ENCODE measurements around the gene FAAH.
"Not testable (repeated sequence)": the region's sequence is repeated elsewhere in the genome, so short reads cannot be mapped to it uniquely, and the experiment has no call there.

Gene FAAH

GRCh38 chr1:46394108-46394871 is at the start of gene FAAH:
Gene FAAH (plus strand): TSS chr1:46394317. CDS start chr1:46394349, 32 bp downstream.
- ATAC-seq (peak; percentile 43), DNase-seq (peak; percentile 60)

DNA sequence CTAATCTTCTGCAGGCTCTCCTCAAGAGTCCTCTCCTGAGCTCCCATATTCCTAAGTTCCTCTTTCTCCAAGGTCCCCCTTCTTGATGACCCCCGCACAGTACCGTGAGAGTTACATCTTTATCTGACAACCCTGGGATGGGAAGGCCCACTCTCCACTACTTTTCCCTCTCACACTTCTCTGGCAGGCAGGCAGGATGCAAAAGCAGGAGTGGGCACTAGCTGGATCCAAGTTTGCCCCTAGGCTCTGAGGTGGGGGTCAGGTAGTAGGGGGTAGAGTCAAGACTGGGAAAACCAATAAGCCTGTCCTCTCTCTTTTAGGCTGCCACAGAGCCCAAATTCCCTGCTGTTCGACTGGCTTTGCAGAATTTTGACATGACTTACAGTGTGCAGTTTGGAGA is 49.6 kb upstream of the FAAH start:
- DNase-seq (no peak), ATAC-seq (no peak)

- no peak for DNase-seq
- no peak for ATAC-seq
These were observed 48.8 kb upstream of the FAAH start for GRCh38 chr1:46345281-46345680.

- ATAC-seq, result no peak
- DNase-seq, result no peak
These were observed 41.8 kb upstream of the FAAH start for GRCh38 chr1:46352363-46352762.

- not testable (repeated sequence) for DNase-seq, ATAC-seq
These were observed 38.2 kb upstream of the FAAH start for GRCh38 chr1:46355920-46356319.

DNA sequence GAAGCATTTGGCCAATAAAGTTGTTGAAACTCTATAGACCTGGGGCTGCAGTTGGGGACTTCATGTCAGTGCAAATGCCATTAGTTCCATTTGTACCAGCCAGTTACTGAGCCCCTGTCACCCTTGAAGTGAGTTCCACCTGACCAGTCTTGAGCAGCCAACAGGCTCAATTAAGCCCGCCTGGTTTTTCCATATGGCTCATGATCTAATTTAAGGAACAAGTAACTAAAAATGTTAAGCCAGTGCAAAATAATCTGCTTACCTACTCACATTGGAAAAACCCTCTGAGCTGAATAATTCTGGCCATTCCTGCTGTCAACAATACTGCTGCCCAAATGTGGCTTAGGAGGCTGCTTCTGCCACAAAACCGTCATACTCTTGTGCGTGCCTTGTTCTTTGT is 32.0 kb upstream of the FAAH start:
- DNase-seq (no peak), ATAC-seq (no peak)

GRCh38 chr1:46363121-46363520 is 31.0 kb upstream of the FAAH start:
- no peak for DNase-seq
- ATAC-seq, result no peak

DNA sequence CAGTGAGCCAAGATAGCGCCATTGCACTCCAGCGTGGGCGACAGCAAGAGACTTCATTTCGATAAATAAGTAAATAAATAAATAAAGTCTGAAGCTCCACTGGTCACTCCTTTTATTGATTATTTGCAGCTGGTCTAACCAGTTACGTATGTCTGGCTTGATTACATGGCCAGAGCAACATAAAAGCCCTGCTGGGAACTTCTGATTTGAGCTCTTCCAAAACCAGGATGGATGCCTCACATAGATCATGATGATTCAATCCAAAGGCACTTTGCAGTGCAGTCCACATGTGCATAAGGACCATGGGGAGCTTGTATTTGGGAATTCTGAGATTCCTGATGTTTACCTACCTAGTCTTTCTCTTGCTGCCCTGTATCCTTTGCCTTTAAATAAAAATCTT is 29.5 kb upstream of the FAAH start:
- ATAC-seq, result no peak
- no peak for DNase-seq

- not testable (repeated sequence) for DNase-seq, ATAC-seq
These were observed 28.3 kb upstream of the FAAH start for GRCh38 chr1:46365796-46366195.

DNA sequence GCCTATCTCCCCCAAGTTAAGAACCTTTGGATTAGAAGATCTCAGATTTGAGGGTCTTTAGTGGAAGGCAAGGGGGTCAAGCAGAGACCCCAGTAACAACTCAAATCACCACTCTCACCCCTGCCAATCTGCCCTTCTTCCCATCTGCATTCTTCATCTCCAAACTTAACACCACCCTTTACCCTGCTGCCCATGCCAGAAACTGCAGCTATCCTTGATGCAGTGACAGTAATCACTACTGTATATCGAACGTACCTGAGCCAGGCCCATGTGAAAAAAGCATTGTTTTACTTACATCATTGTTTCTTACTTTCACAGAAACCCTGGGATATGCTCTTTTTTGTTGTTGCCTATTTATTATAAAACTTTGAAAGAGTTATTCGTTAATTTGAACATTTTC is 27.0 kb upstream of the FAAH start:
- ATAC-seq, result no peak
- no peak for DNase-seq

DNA sequence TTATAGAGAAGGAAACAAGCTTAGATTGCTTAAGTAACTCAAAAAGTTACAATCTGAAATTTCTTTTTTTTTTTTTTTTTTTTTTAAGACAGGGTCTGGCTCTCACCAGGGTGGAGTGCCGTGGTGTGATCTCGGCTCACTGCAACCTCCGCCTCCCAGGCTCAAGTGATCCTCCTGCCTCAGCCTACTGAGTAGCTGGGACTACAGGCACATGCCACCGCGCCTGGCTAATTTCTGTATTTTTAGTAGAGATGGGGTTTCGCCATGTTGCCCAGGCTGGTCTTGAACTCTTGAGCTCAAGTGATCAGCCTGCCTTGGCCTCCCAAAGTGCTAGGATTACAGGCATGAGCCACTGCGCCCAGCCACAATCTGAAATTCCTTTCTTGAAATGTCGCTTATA is 26.4 kb upstream of the FAAH start:
- DNase-seq, ATAC-seq: not testable (repeated sequence)

- no peak for DNase-seq
- ATAC-seq, result no peak
These were observed 25.3 kb upstream of the FAAH start for GRCh38 chr1:46368791-46369190.

GRCh38 chr1:46369542-46370213 is 24.4 kb upstream of the FAAH start:
- no peak for DNase-seq
- no peak for ATAC-seq

- DNase-seq (no peak), ATAC-seq (peak; percentile 66)
These were observed 23.9 kb upstream of the FAAH start for GRCh38 chr1:46370214-46370633.

DNA sequence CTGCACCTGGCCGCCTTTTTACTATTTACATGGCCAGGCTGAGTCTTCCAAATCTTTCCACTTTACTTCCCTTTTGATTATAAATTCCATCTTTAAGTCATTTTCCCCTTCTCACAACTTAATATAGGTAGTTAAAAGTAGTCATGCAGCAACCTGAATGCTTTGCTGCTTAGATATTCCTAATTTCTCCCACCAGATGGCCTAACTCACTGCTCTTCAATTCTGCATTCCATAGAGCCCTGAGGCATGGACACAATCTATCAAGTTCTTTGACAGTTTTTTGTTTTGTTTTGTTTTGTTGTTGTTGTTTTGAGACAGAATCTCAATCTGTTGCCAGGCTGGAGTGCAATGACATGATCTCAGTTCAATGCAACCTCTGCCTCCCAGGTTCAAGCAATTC is 21.7 kb upstream of the FAAH start:
- DNase-seq, result no peak
- no peak for ATAC-seq

DNA sequence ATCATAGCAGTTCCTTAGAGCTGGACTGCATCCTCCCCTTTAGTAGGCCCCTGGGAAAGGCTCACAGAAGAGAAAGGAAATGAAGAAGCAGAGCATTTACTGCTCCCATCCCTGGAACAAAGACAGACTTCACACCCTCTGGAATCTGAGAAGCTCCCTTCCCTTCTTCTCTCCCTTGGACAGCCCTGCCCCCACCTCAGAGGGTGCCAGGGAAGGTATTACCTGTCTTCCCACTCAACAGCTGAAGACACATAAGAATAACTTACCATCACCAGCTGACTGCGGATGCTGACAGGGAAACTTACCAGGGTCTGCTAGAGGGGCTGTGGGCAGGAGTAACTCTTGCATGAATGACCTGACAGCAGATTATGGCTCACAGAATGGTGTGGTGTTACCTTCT is 14.1 kb upstream of the FAAH start:
- ATAC-seq (no peak), DNase-seq (no peak)

DNA sequence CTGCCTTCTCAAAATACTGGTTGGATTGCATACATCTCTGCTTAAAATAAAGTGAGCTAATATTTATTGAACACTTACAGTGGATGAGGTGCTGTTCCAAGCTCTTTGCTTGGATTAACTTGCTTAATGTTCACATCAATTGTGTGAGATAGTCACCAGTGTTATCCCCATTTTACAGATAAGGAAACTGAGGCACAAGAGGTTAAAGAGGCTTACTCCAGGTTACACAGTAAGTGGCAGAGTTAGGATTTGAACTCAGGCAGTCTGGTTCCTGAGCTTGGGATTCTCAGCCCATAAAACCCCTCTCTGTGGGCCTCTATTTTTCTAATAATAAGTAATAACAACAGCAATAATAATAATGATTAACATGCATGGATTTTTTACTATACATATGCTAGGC is 13.6 kb upstream of the FAAH start:
- ATAC-seq, result no peak
- DNase-seq, result no peak

GRCh38 chr1:46393510-46393909 is 607 bp upstream of the FAAH start:
- DNase-seq (no peak), ATAC-seq (no peak)

DNA sequence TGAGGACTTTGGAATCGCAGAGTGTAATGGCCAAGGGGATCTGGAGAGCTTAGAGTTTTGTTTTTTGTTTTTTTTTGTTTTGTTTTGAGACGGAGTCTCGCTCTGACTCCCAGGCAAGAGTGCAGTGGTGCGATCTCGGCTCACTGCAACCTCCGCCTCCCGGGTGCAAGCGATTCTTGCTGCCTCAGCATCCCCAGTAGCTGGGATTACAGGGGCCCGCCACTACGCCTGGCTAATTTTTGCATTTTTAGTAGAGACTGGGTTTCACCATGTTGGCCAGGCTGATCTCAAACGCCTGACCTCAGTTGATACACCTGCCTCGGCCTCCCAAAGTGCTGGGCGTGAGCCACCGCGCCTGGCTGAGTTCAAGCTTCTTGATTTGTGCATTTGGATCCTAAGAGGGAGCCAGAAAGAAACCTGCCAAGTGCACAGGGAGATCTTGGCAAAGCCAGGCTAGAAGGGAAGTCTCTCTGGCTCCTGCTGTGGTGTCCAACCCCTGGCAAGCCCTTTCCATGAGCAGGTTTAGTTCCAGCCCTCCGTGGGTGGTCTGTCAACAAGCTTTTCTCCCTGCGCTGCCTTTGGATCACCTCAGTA is 852 bp downstream of the FAAH start:
- DNase-seq (no peak), ATAC-seq (no peak)

- no peak for ATAC-seq
- DNase-seq, result no peak
These were observed 2.6 kb downstream of the FAAH start for GRCh38 chr1:46396441-46397398.

DNA sequence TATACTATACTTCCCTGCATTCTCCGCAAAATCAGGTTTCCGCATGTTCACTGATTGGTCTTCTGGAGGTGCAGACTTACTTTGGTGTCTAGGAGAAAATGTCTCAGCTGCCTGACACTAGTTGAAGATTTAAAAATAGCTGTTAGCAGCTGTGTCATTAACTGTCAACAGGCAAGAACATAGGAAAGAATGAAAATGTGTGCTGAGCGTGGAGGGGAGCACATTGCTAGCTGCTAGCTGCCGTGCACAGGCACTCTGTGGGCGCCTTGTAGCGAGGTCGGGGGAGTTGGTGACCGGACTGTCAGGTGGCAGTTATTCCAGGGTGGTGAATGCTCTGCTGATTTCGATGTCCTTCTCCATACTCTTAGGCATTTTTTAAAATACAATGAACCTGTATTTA is 5.2 kb downstream of the FAAH start:
- no peak for ATAC-seq
- no peak for DNase-seq

DNA sequence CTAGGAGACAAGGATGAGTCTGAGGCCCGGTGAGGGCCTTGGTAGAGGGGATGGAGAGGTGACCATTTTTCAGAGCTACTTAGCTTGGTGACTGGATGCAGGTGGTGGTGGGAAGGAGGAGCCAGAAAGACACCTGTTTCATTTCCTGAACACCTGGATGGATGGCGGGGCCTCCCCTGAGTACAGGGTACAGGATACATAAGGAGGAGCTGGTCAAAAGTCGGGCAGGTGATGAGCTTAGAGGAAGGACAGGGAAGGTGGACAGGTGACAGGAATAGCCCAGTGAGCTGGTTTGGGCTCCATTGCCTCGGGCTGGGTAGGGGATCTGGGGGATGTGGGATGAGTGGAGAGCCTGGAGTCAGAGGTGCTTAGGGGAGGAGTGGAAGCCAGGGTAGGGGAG is 6.3 kb downstream of the FAAH start:
- DNase-seq (no peak), ATAC-seq (no peak)

Data from stimulated activated naive CD8-positive, alpha-beta T cell treated with anti-CD3 and anti-CD28 coated beads, Interleukin-15, Interleukin-2, amounts not matched to agents 100 U/mL and 50 U/mL, for 24 hours (primary cell).